ENCODE data around the gene LGI4. TPM values are rescaled to one million over a fixed set of nuclear protein-coding genes. Genes with fewer than 3 reads are reported as not detected.

Gene LGI4
- total and polyA plus RNA-seq, 7 donors, result 4.2 to 47.1 (median 31.6) TPM

- 3 to 30% methylated on average over 5 of the region's 5 CpGs for WGBS, 2 donors
- Histone ChIP-seq H3K27me3 (no peaks in the 10 kb centered on the region), H3K4me1 (no peaks in the 10 kb centered on the region), H3K36me3 (no peaks in the 10 kb centered on the region), H3K9me3 (no peaks in the 10 kb centered on the region), H3K27ac (peak overlapping the region; percentile 44 to 62 (median 46)), H3K4me3 (no peak overlapping the region)
- TF ChIP-seq CTCF (IDR thresholded peaks at IDR 0.05) (no peak), POLR2AphosphoS5 (IDR thresholded peaks at IDR 0.05) (peak in 3 of 4 donors; percentile 13 to 37 (median 30)), POLR2A (IDR thresholded peaks at IDR 0.05) (no peak)
- DNase-seq, result peak; percentile 80
- intact Hi-C loops (cut with DNase I), result no loop called here
These were observed 27.3 kb downstream of the LGI4 start for GRCh38 chr19:35107545-35107944.

DNA sequence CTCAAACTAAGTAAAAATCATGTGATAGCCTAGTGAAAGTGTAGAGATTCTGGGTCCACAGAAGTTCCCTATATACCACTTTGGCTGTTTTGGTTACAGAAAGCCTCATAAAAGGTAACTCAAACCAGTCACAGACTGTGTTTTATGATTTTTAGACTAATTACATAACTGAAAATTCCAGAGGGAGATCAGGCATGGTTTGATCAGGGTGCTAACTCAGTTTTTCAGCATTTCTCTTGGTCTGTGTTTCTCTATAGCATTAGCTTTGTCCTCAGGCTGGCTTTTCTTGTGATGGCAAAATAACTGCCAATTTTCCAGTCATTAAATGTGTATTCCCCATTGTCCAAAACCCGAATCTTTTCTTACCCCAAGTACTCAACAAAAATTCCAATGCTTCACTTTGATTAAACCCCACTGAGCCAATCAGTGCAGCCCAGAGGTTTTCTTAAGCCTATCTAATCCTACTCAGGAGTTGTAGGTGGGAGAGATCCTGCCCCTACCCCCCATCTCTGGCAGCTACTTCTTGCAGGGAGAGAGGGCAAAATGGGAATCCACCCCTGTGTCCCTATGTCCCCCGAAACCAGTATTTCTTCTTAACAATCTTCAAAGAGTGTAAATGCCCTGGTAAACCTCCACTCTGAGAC, 27.8 kb downstream of the LGI4 start:
- no peaks in the 10 kb centered on the region for H3K9me3 ChIP-seq
- no peak for DNase-seq
- TF ChIP-seq POLR2AphosphoS5 (IDR thresholded peaks at IDR 0.05) (no peak), POLR2A (IDR thresholded peaks at IDR 0.05) (no peak), CTCF (IDR thresholded peaks at IDR 0.05) (no peak), EP300 (IDR thresholded peaks at IDR 0.05) (no peak)
- no peaks in the 10 kb centered on the region for H3K4me1 ChIP-seq
- H3K27ac ChIP-seq, result peak overlapping the region in 3 of 4 donors; percentile 25 to 44 (median 33)
- H3K4me3 ChIP-seq, result no peak overlapping the region
- no peaks in the 10 kb centered on the region for H3K36me3 ChIP-seq
- intact Hi-C loops (cut with DNase I), result no loop called here
- no peaks in the 10 kb centered on the region for H3K27me3 ChIP-seq
- WGBS, 2 donors, result 47 to 49% methylated on average over 2 of the region's 2 CpGs

- Histone ChIP-seq H3K27ac (peak overlapping the region in 3 of 4 donors; percentile 25 to 44 (median 33)), H3K9me3 (no peaks in the 10 kb centered on the region), H3K4me1 (no peaks in the 10 kb centered on the region), H3K36me3 (no peaks in the 10 kb centered on the region), H3K4me3 (no peak overlapping the region), H3K27me3 (no peaks in the 10 kb centered on the region)
- intact Hi-C loops (cut with DNase I), result no loop called here
- no peak for TF ChIP-seq POLR2A (IDR thresholded peaks at IDR 0.05)
- no peak for TF ChIP-seq CTCF (IDR thresholded peaks at IDR 0.05)
- no peak for TF ChIP-seq EP300 (IDR thresholded peaks at IDR 0.05)
- TF ChIP-seq POLR2AphosphoS5 (IDR thresholded peaks at IDR 0.05), result no peak
- WGBS, 2 donors, result 85 to 93% methylated on average over 9 of the region's 9 CpGs
- DNase-seq, result no peak
These were observed 28.6 kb downstream of the LGI4 start for GRCh38 chr19:35106291-35106583.

GRCh38 chr19:35105411-35106290, 29.2 kb downstream of the LGI4 start:
- no peak for DNase-seq
- H3K9me3 ChIP-seq, result no peaks in the 10 kb centered on the region
- intact Hi-C loops (cut with DNase I), result no loop called here
- H3K36me3 ChIP-seq, result no peaks in the 10 kb centered on the region
- H3K27ac ChIP-seq, result peak overlapping the region in 3 of 4 donors; percentile 25 to 44 (median 33)
- no peaks in the 10 kb centered on the region for H3K27me3 ChIP-seq
- H3K4me3 ChIP-seq, result no peak overlapping the region
- no peak for TF ChIP-seq POLR2A (IDR thresholded peaks at IDR 0.05)
- TF ChIP-seq POLR2AphosphoS5 (IDR thresholded peaks at IDR 0.05), result no peak
- 82 to 88% methylated on average over 30 of the region's 30 CpGs for WGBS, 2 donors
- H3K4me1 ChIP-seq, result no peaks in the 10 kb centered on the region

DNA sequence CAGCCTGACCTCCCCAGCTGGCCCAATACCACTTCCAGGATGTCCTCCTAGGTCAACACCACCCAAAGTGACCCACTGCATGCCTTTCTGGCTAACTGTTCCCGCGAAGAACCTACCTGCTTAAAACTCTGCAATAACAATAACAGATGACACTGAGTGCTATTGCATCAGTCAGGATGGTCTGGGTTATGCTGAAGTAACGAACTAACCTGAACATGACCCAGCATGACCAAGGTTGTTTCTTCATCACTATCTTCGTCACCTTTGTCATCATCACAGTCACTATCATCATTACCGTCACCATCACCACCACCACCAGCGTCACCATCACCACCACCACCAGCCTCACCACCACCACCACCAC, 29.8 kb downstream of the LGI4 start:
- Histone ChIP-seq H3K4me3 (no peak overlapping the region), H3K27ac (no peak overlapping the region), H3K9me3 (no peaks in the 10 kb centered on the region), H3K36me3 (no peaks in the 10 kb centered on the region), H3K27me3 (no peaks in the 10 kb centered on the region), H3K4me1 (no peaks in the 10 kb centered on the region)
- WGBS, 2 donors, result 95% methylated on average over 6 of the region's 6 CpGs
- intact Hi-C loops (cut with DNase I), result no loop called here
- no peak for DNase-seq
- TF ChIP-seq POLR2A (IDR thresholded peaks at IDR 0.05), result no peak

All from sigmoid colon (tissue), 7 donors.